ENCODE results near the gene AKT1.

AKT1 gene

DNA sequence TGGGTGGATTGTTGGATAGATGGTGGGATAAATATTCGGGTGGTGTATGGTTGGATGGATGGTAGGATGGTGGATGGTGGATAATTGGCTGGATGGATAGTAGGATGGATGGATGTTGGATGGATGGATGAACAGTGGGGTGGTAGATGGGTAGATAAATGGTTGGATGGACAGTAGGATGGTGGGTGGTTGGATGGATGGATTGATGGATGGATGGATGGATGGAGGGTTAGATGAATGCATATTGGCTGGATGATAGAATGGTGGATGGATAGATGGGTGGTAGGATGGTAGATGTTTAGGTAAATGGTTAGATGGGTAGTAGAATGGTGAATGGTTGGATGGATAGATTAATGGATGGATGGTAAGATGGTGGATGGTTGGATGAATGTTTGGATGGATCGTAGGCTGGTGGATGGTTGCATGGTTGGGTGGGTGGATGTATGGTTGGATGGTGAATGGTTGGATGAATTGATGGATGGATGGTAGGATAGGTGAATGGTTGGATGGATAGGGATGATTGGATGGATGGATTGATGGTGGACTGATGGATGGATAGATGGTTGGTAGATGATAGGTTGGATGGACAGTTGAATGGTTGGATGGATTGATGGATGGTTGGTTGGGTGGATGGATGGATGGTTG lies 28.9 kb upstream of the AKT1 start:
- Histone ChIP-seq H3K4me2 (ENCODE audit: low read length) (no peak overlapping the region), H2BK12ac (ENCODE audit: low read length) (no peak overlapping the region), H3K9me3 (ENCODE audit: insufficient read depth, low read depth, low read length) (peaks cover 5% of the 10 kb centered on the region), H4K12ac (ENCODE audit: low read depth, low read length) (no peak overlapping the region), H2BK120ac (ENCODE audit: insufficient read depth, low read length, poor library complexity) (no peak overlapping the region), H3K4me1 (ENCODE audit: control insufficient read depth in 1 of 2, insufficient read depth in 2 of 2, low read length in 2 of 2) (peaks cover 6 to 15% of the 10 kb centered on the region in 2 experiments), H3K27ac (ENCODE audit: low read depth, low read length) (no peak overlapping the region), H3K4me3 (ENCODE audit: low read depth, low read length) (no peak overlapping the region), H4K8ac (ENCODE audit: low read depth, low read length) (no peak overlapping the region), H3K36me3 (ENCODE audit: control insufficient read depth in 1 of 2, insufficient read depth in 2 of 2, low read length in 2 of 2) (no peaks in the 10 kb centered on the region), H2BK5ac (ENCODE audit: low read depth, low read length, poor library complexity) (no peak overlapping the region), H3K9ac (ENCODE audit: low read length) (no peak overlapping the region), H3K79me1 (ENCODE audit: low read length) (peaks cover 6% of the 10 kb centered on the region), H3K27me3 (ENCODE audit: insufficient read depth, low read length) (peaks cover 4% of the 10 kb centered on the region), H3K79me2 (ENCODE audit: control insufficient read depth, insufficient read depth, low read length, poor library complexity) (no peaks in the 10 kb centered on the region), H2AFZ (ENCODE audit: insufficient read depth, low read length, poor library complexity) (no peak overlapping the region), H3K18ac (ENCODE audit: low read length) (no peak overlapping the region), H3K4ac (ENCODE audit: low read depth, low read length) (no peak overlapping the region), H3K23ac (ENCODE audit: low read length) (no peak overlapping the region), H4K91ac (ENCODE audit: low read depth, low read length) (no peak overlapping the region), H3K14ac (ENCODE audit: low read length) (no peak overlapping the region), H2AK5ac (ENCODE audit: low read length) (no peak overlapping the region)
- DNase-seq, result no peak
- 100% methylated on average over 2 of the region's 2 CpGs for WGBS (ENCODE audit: extremely low coverage, insufficient coverage, insufficient read length)

- Histone ChIP-seq H3K18ac (ENCODE audit: low read length) (no peak overlapping the region), H3K79me1 (ENCODE audit: low read length) (peaks cover 6% of the 10 kb centered on the region), H2AK5ac (ENCODE audit: low read length) (no peak overlapping the region), H4K91ac (ENCODE audit: low read depth, low read length) (no peak overlapping the region), H3K9ac (ENCODE audit: low read length) (no peak overlapping the region), H4K8ac (ENCODE audit: low read depth, low read length) (no peak overlapping the region), H3K4ac (ENCODE audit: low read depth, low read length) (no peak overlapping the region), H3K36me3 (ENCODE audit: control insufficient read depth in 1 of 2, insufficient read depth in 2 of 2, low read length in 2 of 2) (no peaks in the 10 kb centered on the region), H2BK120ac (ENCODE audit: insufficient read depth, low read length, poor library complexity) (no peak overlapping the region), H4K12ac (ENCODE audit: low read depth, low read length) (no peak overlapping the region), H2BK5ac (ENCODE audit: low read depth, low read length, poor library complexity) (no peak overlapping the region), H3K9me3 (ENCODE audit: insufficient read depth, low read depth, low read length) (peaks cover 5% of the 10 kb centered on the region), H2AFZ (ENCODE audit: insufficient read depth, low read length, poor library complexity) (no peak overlapping the region), H3K14ac (ENCODE audit: low read length) (no peak overlapping the region), H3K79me2 (ENCODE audit: control insufficient read depth, insufficient read depth, low read length, poor library complexity) (no peaks in the 10 kb centered on the region), H3K27ac (ENCODE audit: low read depth, low read length) (no peak overlapping the region), H3K4me2 (ENCODE audit: low read length) (no peak overlapping the region), H3K23ac (ENCODE audit: low read length) (no peak overlapping the region), H2BK12ac (ENCODE audit: low read length) (no peak overlapping the region), H3K4me3 (ENCODE audit: low read depth, low read length) (no peak overlapping the region), H3K27me3 (ENCODE audit: insufficient read depth, low read length) (peaks cover 4% of the 10 kb centered on the region), H3K4me1 (ENCODE audit: control insufficient read depth in 1 of 2, insufficient read depth in 2 of 2, low read length in 2 of 2) (peaks cover 6 to 15% of the 10 kb centered on the region in 2 experiments)
- no peak for DNase-seq
- WGBS (ENCODE audit: extremely low coverage, insufficient coverage, insufficient read length), result no CpG with 5 or more reads among the region's 22 CpGs
These were observed 27.5 kb upstream of the AKT1 start for GRCh38 chr14:104822821-104823615.

- H3K4me2 ChIP-seq (ENCODE audit: low read length), result no peak overlapping the region
- no peak overlapping the region for H4K12ac ChIP-seq (ENCODE audit: low read depth, low read length)
- no peak overlapping the region for H3K4ac ChIP-seq (ENCODE audit: low read depth, low read length)
- H3K4me1 ChIP-seq (ENCODE audit: control insufficient read depth in 1 of 2, insufficient read depth in 2 of 2, low read length in 2 of 2), result peaks cover 1 to 10% of the 10 kb centered on the region in 2 experiments
- H3K27ac ChIP-seq (ENCODE audit: low read depth, low read length), result no peak overlapping the region
- H2AFZ ChIP-seq (ENCODE audit: insufficient read depth, low read length, poor library complexity), result no peak overlapping the region
- no peak overlapping the region for H2AK5ac ChIP-seq (ENCODE audit: low read length)
- H3K79me1 ChIP-seq (ENCODE audit: low read length), result peaks cover 3% of the 10 kb centered on the region
- no peak overlapping the region for H4K91ac ChIP-seq (ENCODE audit: low read depth, low read length)
- no peaks in the 10 kb centered on the region for H3K79me2 ChIP-seq (ENCODE audit: control insufficient read depth, insufficient read depth, low read length, poor library complexity)
- H3K14ac ChIP-seq (ENCODE audit: low read length), result no peak overlapping the region
- H4K8ac ChIP-seq (ENCODE audit: low read depth, low read length), result no peak overlapping the region
- no peak overlapping the region for H2BK120ac ChIP-seq (ENCODE audit: insufficient read depth, low read length, poor library complexity)
- no peak overlapping the region for H3K18ac ChIP-seq (ENCODE audit: low read length)
- H3K9me3 ChIP-seq (ENCODE audit: insufficient read depth, low read depth, low read length), result peaks cover 5% of the 10 kb centered on the region
- no CpG with 5 or more reads among the region's 27 CpGs for WGBS (ENCODE audit: extremely low coverage, insufficient coverage, insufficient read length)
- no peak overlapping the region for H3K23ac ChIP-seq (ENCODE audit: low read length)
- H2BK12ac ChIP-seq (ENCODE audit: low read length), result no peak overlapping the region
- H3K9ac ChIP-seq (ENCODE audit: low read length), result no peak overlapping the region
- H3K27me3 ChIP-seq (ENCODE audit: insufficient read depth, low read length), result peaks cover 4% of the 10 kb centered on the region
- H2BK5ac ChIP-seq (ENCODE audit: low read depth, low read length, poor library complexity), result no peak overlapping the region
- H3K36me3 ChIP-seq (ENCODE audit: control insufficient read depth in 1 of 2, insufficient read depth in 2 of 2, low read length in 2 of 2), result no peaks in the 10 kb centered on the region
- no peak for DNase-seq
- no peak overlapping the region for H3K4me3 ChIP-seq (ENCODE audit: low read depth, low read length)
These were observed 26.5 kb upstream of the AKT1 start for GRCh38 chr14:104821971-104822608.

DNA sequence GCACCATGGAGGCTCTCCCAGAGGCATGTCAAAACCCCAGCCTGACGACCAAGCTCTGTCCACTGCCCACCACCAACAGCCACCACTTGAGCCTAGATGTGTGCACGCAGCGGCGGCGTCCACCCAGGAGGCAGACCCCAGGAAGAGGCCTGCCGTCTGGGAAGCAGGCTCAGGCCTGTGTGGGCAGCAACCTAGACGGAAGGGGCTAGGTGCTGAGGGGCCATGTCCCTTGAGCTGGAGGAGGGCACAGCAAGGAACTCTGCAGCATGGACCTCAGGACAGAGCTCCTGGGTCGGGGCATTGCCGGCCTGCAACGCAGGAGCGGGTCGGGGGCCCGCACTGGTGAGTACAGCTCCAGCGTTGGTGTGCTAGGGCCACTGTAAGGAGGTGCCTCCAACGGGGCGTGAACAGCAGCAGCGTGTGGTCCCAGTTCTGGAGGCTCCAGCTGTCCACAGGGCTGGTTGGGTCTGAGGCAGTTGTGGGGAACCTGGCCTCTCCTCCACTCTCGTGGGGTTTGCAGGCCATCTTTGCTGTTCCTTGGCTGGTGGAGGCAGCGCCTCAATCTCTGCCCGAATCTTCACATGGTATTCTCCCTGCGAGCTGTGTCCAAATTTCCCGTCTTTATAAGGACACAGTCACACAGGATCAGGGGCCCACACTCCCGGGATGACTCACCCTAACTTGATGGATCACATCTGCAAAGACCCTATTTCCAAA lies 25.8 kb upstream of the AKT1 start:
- H2AK5ac ChIP-seq (ENCODE audit: low read length), result no peak overlapping the region
- H2AFZ ChIP-seq (ENCODE audit: insufficient read depth, low read length, poor library complexity), result no peak overlapping the region
- H4K8ac ChIP-seq (ENCODE audit: low read depth, low read length), result no peak overlapping the region

More for the DNA sequence above, 25.8 kb upstream of the AKT1 start:
- no peak overlapping the region for H2BK120ac ChIP-seq (ENCODE audit: insufficient read depth, low read length, poor library complexity)
- H3K79me2 ChIP-seq (ENCODE audit: control insufficient read depth, insufficient read depth, low read length, poor library complexity), result peaks cover 2% of the 10 kb centered on the region
- H3K27me3 ChIP-seq (ENCODE audit: insufficient read depth, low read length), result peaks cover 4% of the 10 kb centered on the region
- peaks cover 5% of the 10 kb centered on the region for H3K9me3 ChIP-seq (ENCODE audit: insufficient read depth, low read depth, low read length)
- WGBS (ENCODE audit: extremely low coverage, insufficient coverage, insufficient read length), result no CpG with 5 or more reads among the region's 23 CpGs
- no peak overlapping the region for H3K9ac ChIP-seq (ENCODE audit: low read length)
- no peak overlapping the region for H3K14ac ChIP-seq (ENCODE audit: low read length)
- H2BK12ac ChIP-seq (ENCODE audit: low read length), result no peak overlapping the region
- no peak overlapping the region for H3K4me3 ChIP-seq (ENCODE audit: low read depth, low read length)
- no peak for DNase-seq
- H4K12ac ChIP-seq (ENCODE audit: low read depth, low read length), result peak overlapping the region; percentile 13
- peaks cover 2% of the 10 kb centered on the region for H3K79me1 ChIP-seq (ENCODE audit: low read length)
- H4K91ac ChIP-seq (ENCODE audit: low read depth, low read length), result no peak overlapping the region
- H3K4ac ChIP-seq (ENCODE audit: low read depth, low read length), result no peak overlapping the region
- H3K4me1 ChIP-seq (ENCODE audit: control insufficient read depth in 1 of 2, insufficient read depth in 2 of 2, low read length in 2 of 2), result peaks cover 3 to 10% of the 10 kb centered on the region in 2 experiments
- no peak overlapping the region for H3K23ac ChIP-seq (ENCODE audit: low read length)
- H3K27ac ChIP-seq (ENCODE audit: low read depth, low read length), result no peak overlapping the region
- no peaks in the 10 kb centered on the region for H3K36me3 ChIP-seq (ENCODE audit: control insufficient read depth in 1 of 2, insufficient read depth in 2 of 2, low read length in 2 of 2)
- H3K4me2 ChIP-seq (ENCODE audit: low read length), result no peak overlapping the region
- no peak overlapping the region for H2BK5ac ChIP-seq (ENCODE audit: low read depth, low read length, poor library complexity)
- H3K18ac ChIP-seq (ENCODE audit: low read length), result no peak overlapping the region

Data from trophoblast cell (in vitro differentiated cells and primary cell).